ENCODE measurements around the gene SKAP1. TPM values are rescaled to one million over a fixed set of nuclear protein-coding genes. Genes with fewer than 3 reads are reported as not detected.
"Not testable (repeated sequence)": the region's sequence is repeated elsewhere in the genome, so short reads cannot be mapped to it uniquely, and the experiment has no call there.

Gene SKAP1
- total and polyA plus RNA-seq, 9 donors = 0.30 to 6.0 (median 2.4) TPM; not detected in 1

GRCh38 chr17:48294020-48294805 lies 135.8 kb downstream of the SKAP1 start:
- no peak for DNase-seq
- intact Hi-C loops (cut with DNase I) = no loop called here
- Histone ChIP-seq H3K27ac (no peak overlapping the region), H3K36me3 (no peaks in the 10 kb centered on the region), H3K4me1 (ENCODE audit: insufficient read depth) (no peaks in the 10 kb centered on the region), H3K27me3 (no peaks in the 10 kb centered on the region), H3K4me3 (no peak overlapping the region), H3K9me3 (no peaks in the 10 kb centered on the region)
- whole genome bisulfite sequencing, 3 donors = 43 to 48% (median 43%) methylated on average over 12 of the region's 12 CpGs
- no peak for TF ChIP-seq EP300 (IDR thresholded peaks at IDR 0.05)
- TF ChIP-seq POLR2A (IDR thresholded peaks at IDR 0.05) = no peak
- TF ChIP-seq CTCF (IDR thresholded peaks at IDR 0.05) = no peak

- 52 to 54% (median 54%) methylated on average over 9 of the region's 9 CpGs for WGBS, 3 donors
- intact Hi-C loops (cut with DNase I) = no loop called here
- Histone ChIP-seq H3K4me3 (no peak overlapping the region), H3K27me3 (no peaks in the 10 kb centered on the region), H3K36me3 (no peaks in the 10 kb centered on the region), H3K4me1 (ENCODE audit: insufficient read depth) (no peaks in the 10 kb centered on the region), H3K9me3 (no peaks in the 10 kb centered on the region), H3K27ac (no peak overlapping the region)
- no peak for DNase-seq
- no peak for TF ChIP-seq POLR2A (IDR thresholded peaks at IDR 0.05)
- no peak for TF ChIP-seq EP300 (IDR thresholded peaks at IDR 0.05)
- no peak for TF ChIP-seq CTCF (IDR thresholded peaks at IDR 0.05)
Observed at GRCh38 chr17:48293319-48294019, 136.5 kb downstream of the SKAP1 start.

- Histone ChIP-seq H3K4me1 (ENCODE audit: insufficient read depth) (no peaks in the 10 kb centered on the region), H3K27me3 (no peaks in the 10 kb centered on the region), H3K4me3 (no peak overlapping the region), H3K36me3 (no peaks in the 10 kb centered on the region), H3K9me3 (no peaks in the 10 kb centered on the region), H3K27ac (no peak overlapping the region)
- WGBS, 3 donors = 27 to 44% (median 39%) methylated on average over 2 of the region's 2 CpGs
- TF ChIP-seq CTCF (IDR thresholded peaks at IDR 0.05) (no peak), EP300 (IDR thresholded peaks at IDR 0.05) (no peak), POLR2A (IDR thresholded peaks at IDR 0.05) (no peak)
- intact Hi-C loops (cut with DNase I) = no loop called here
- DNase-seq = no peak
Observed at GRCh38 chr17:48290378-48290777, 139.6 kb downstream of the SKAP1 start.

- WGBS, 3 donors = 91 to 95% (median 92%) methylated on average over 9 of the region's 9 CpGs
- H3K36me3 ChIP-seq; H3K9me3 ChIP-seq; H3K4me1 ChIP-seq (ENCODE audit: insufficient read depth); DNase-seq; intact Hi-C loops (cut with DNase I); H3K27ac ChIP-seq; H3K4me3 ChIP-seq; H3K27me3 ChIP-seq: not testable (repeated sequence)
Observed at GRCh38 chr17:48286917-48287316, 143.1 kb downstream of the SKAP1 start.

- TF ChIP-seq EP300 (IDR thresholded peaks at IDR 0.05) (no peak), CTCF (IDR thresholded peaks at IDR 0.05) (no peak), POLR2A (IDR thresholded peaks at IDR 0.05) (no peak)
- no peaks in the 10 kb centered on the region for H3K9me3 ChIP-seq
- DNase-seq = no peak
- H3K4me3 ChIP-seq = no peak overlapping the region
- intact Hi-C loops (cut with DNase I) = no loop called here
- no peaks in the 10 kb centered on the region for H3K27me3 ChIP-seq
- H3K36me3 ChIP-seq = no peaks in the 10 kb centered on the region
- no peaks in the 10 kb centered on the region for H3K4me1 ChIP-seq (ENCODE audit: insufficient read depth)
- no peak overlapping the region for H3K27ac ChIP-seq
Observed at GRCh38 chr17:48285614-48286013, 144.4 kb downstream of the SKAP1 start.

All from ovary (tissue), 9 donors.